Mucosa of rectum (tissue), 2 donors: Measurements from ENCODE around the gene CLDN14.

Experiments used
- H3K27ac ChIP-seq, 2 donors: one replicate each; pipeline ENCODE4 v1.7.0; 2013; ENCODE audit warnings: inconsistent platforms in 2 of 2, low read depth in 2 of 2, low read length in 2 of 2
- H3K27me3 ChIP-seq, 2 donors: one replicate each; pipeline ENCODE4 v1.7.0; 2013; ENCODE audit warnings: low read length in 2 of 2; ENCODE audit not compliant: control insufficient read depth in 2 of 2, insufficient read depth in 2 of 2
- H3K36me3 ChIP-seq, 2 donors: one replicate each; pipeline ENCODE4 v1.7.0; 2013; ENCODE audit warnings: low read length in 2 of 2; ENCODE audit not compliant: control insufficient read depth in 2 of 2, insufficient read depth in 2 of 2
- H3K4me1 ChIP-seq, 2 donors: one replicate each; pipeline ENCODE4 v1.7.0; 2013; ENCODE audit warnings: low read length in 2 of 2, mild to moderate bottlenecking in 1 of 2; ENCODE audit not compliant: control insufficient read depth in 2 of 2, insufficient read depth in 2 of 2
- H3K4me3 ChIP-seq, 2 donors: one replicate each; pipeline ENCODE4 v1.7.0; 2013; ENCODE audit warnings: low read length in 2 of 2
- H3K9ac ChIP-seq, 2 donors: one replicate each; pipeline ENCODE4 v1.7.0; 2013; ENCODE audit warnings: low read length in 2 of 2, low read depth in 1 of 2, mild to moderate bottlenecking in 1 of 2
- H3K9me3 ChIP-seq, 2 donors: one replicate each; pipeline ENCODE4 v1.7.0; 2013; ENCODE audit warnings: low read length in 2 of 2; ENCODE audit not compliant: control insufficient read depth in 2 of 2
- donor health status: healthy.
- donor health status: Normal muscosa, but diverticular disease.

The CLDN14 gene

GRCh38 chr21:36446301-36446700 lies 33.6 kb downstream of the CLDN14 start:
- Histone ChIP-seq H3K9me3 (no peaks in the 10 kb centered on the region), H3K27ac (no peak overlapping the region), H3K27me3 (no peaks in the 10 kb centered on the region), H3K4me3 (no peak overlapping the region), H3K36me3 (no peaks in the 10 kb centered on the region), H3K4me1 (no peaks in the 10 kb centered on the region), H3K9ac (no peak overlapping the region)

DNA sequence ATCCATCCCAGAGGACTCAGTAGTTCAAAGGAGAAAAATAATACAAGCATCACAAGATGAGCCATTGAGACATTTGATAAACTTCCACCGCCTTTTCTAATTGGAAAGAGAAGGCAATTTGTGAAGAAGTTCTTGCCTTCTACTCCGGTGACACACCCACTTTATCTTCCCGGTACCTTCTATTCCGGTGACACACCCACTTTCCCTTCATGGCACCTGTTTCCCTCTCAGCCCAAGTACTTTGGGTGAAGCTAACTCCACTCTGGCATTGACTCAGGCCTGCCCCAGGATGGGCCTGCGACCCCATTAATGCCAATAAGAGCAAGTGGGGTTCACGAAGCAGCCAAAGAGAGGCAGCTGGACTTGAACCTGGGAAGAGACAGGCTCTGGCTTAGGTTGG lies 38.2 kb downstream of the CLDN14 start:
- Histone ChIP-seq H3K27ac (no peak overlapping the region), H3K4me1 (no peaks in the 10 kb centered on the region), H3K4me3 (no peak overlapping the region), H3K9ac (no peak overlapping the region), H3K27me3 (no peaks in the 10 kb centered on the region), H3K9me3 (no peaks in the 10 kb centered on the region), H3K36me3 (no peaks in the 10 kb centered on the region)

GRCh38 chr21:36437745-36438128 lies 42.2 kb downstream of the CLDN14 start:
- H3K27ac ChIP-seq = no peak overlapping the region
- no peaks in the 10 kb centered on the region for H3K36me3 ChIP-seq
- H3K27me3 ChIP-seq = no peaks in the 10 kb centered on the region
- no peak overlapping the region for H3K4me3 ChIP-seq
- no peaks in the 10 kb centered on the region for H3K9me3 ChIP-seq
- H3K4me1 ChIP-seq = no peaks in the 10 kb centered on the region
- H3K9ac ChIP-seq = no peak overlapping the region

DNA sequence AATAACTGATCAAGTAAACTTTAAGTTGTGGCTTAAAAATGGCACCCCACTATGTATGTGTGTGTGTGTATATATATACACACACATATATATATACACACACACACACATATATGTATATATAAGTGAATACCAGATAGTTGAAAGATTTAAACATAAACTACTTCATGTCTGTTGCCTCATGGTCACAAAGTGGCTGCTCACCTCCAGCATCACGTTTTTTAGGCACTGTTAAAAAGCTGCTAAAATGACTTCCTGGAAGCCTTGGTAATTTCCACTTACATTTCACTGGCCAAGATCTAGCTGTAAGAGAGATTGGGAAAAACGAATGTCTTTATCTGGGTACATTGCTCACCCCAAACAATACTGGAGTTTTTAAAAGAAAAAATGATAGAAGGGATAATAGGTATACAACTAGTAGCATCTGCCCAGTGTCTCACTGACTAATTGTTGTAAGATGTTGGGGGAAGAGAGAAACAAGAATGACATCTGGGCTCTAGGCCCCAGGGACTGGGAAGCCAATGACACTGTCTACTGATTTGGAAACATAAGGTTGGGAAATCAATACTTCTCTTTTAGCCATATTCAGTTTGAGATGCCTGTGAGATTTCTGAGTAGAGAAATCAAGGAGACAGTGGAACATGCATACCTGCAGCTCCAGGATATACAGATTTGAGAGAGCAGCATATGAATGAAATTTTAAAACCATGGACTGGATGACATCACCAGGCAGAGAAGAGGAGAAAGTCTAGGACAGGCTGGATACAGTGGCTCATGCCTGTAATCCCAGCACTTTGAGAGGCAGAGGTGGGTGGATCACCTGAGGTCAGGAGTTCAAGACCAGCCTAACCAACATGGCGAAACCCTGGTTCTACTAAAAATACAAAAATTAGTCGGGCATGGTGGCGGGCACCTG lies 42.8 kb downstream of the CLDN14 start:
- Histone ChIP-seq H3K36me3 (no peaks in the 10 kb centered on the region), H3K4me1 (no peaks in the 10 kb centered on the region), H3K9ac (no peak overlapping the region), H3K9me3 (no peaks in the 10 kb centered on the region), H3K27me3 (no peaks in the 10 kb centered on the region), H3K4me3 (no peak overlapping the region), H3K27ac (no peak overlapping the region)

- Histone ChIP-seq H3K9ac (no peak overlapping the region), H3K36me3 (no peaks in the 10 kb centered on the region), H3K4me1 (no peaks in the 10 kb centered on the region), H3K9me3 (no peaks in the 10 kb centered on the region), H3K27ac (no peak overlapping the region), H3K4me3 (no peak overlapping the region), H3K27me3 (no peaks in the 10 kb centered on the region)
Observed at GRCh38 chr21:36434144-36434543, 45.8 kb downstream of the CLDN14 start.

GRCh38 chr21:36433059-36433709 lies 46.7 kb downstream of the CLDN14 start:
- Histone ChIP-seq H3K27me3 (no peaks in the 10 kb centered on the region), H3K4me3 (no peak overlapping the region), H3K27ac (no peak overlapping the region), H3K9me3 (no peaks in the 10 kb centered on the region), H3K36me3 (no peaks in the 10 kb centered on the region), H3K9ac (no peak overlapping the region), H3K4me1 (no peaks in the 10 kb centered on the region)

DNA sequence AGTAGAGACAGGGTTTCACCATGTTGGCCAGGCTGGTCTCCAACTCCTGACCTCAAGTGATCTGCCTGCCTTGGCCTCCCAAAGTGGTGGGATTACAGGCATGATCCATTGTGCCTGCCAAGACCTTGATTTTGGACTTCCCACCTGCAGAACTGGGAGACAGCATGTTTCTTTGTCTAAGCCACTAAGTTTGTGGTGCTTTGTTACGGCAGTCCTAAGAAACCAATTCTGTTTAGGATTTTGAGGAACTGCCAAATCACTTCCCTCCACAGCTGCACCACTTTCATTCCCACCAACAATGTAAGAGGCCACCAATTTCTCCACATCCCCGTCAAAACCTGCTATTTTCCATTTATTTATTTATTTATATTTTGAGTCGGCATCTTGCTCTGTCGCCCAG lies 48.7 kb downstream of the CLDN14 start:
- Histone ChIP-seq H3K27ac (no peak overlapping the region), H3K4me1 (no peaks in the 10 kb centered on the region), H3K4me3 (no peak overlapping the region), H3K9me3 (no peaks in the 10 kb centered on the region), H3K36me3 (no peaks in the 10 kb centered on the region), H3K9ac (no peak overlapping the region), H3K27me3 (no peaks in the 10 kb centered on the region)

GRCh38 chr21:36430841-36431240 lies 49.1 kb downstream of the CLDN14 start:
- Histone ChIP-seq H3K4me3 (no peak overlapping the region), H3K9me3 (no peaks in the 10 kb centered on the region), H3K27me3 (no peaks in the 10 kb centered on the region), H3K4me1 (no peaks in the 10 kb centered on the region), H3K9ac (no peak overlapping the region), H3K36me3 (no peaks in the 10 kb centered on the region), H3K27ac (no peak overlapping the region)

DNA sequence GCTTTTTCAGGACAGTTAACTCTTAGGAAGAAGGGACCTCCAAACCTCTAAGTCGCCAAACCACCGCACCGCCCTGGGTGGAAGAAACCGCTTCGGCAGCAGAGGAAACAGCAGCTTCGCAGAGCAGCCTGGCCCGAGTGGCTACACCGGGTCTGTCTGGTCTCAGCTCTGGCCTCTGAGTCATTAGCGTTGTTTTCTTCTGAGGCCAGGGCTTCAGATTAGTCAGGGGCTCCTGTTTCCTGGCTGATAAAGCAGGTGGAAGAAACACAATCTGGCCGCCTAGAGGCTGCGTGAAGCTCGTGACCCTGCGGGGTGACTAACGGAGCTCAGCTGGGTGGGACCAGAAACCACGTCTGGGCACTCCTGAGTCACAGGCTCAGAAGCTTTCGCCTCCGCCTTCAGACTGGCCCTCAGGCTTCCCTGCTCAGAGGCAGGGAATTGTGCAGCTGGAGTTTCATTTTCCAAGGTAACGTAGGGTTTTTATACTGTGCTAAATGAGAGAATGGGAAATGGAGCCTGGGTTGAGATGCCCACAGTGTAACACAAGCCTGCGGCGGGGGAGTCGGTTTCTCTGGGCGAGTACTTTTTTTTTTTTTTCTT lies 49.9 kb downstream of the CLDN14 start:
- Histone ChIP-seq H3K9me3 (no peaks in the 10 kb centered on the region), H3K27me3 (no peaks in the 10 kb centered on the region), H3K36me3 (no peaks in the 10 kb centered on the region), H3K9ac (no peak overlapping the region), H3K27ac (no peak overlapping the region), H3K4me3 (peak overlapping the region in 1 of 2 donors; percentile 51), H3K4me1 (no peaks in the 10 kb centered on the region)

DNA sequence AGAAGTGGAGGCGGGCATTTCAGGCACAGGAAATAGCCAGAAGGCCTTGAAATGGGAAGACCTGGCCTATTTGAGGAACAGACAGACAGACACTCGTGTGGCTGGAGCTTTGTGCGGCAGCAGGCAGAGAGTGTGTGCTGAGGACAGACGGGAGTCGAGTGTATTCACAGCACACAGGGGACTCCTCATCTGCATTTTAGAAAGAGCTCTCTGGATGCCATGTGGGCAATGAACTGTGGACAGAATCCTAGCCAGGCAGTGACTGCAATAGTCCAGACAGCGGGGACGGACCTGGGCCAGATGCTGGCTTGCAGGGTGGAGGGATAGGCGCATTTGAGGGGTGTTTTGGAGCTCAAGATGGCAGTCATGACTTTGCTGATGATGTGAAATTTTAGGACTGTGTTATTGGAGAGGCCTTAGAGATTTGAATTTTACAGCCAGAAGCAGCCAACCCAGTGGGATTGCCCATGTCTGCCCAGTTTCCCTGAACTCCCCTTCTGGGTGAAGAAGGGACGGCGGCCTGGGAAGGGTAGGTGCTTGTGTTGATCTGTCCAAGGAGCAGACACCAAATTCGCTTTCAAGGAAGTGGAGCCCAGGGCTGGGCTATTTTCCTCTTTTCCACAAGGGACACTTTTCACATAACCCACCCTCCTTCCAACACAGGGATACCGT lies 51.0 kb downstream of the CLDN14 start:
- H3K4me3 ChIP-seq = no peak overlapping the region
- H3K9me3 ChIP-seq = no peaks in the 10 kb centered on the region
- H3K27me3 ChIP-seq = no peaks in the 10 kb centered on the region
- peak overlapping the region in 1 of 2 donors; percentile 41 for H3K9ac ChIP-seq
- no peak overlapping the region for H3K27ac ChIP-seq
- no peaks in the 10 kb centered on the region for H3K4me1 ChIP-seq
- H3K36me3 ChIP-seq = no peaks in the 10 kb centered on the region
